ENCODE data around the gene CD2AP. TPM values are rescaled to one million over a fixed set of nuclear protein-coding genes. Genes with fewer than 3 reads are reported as not detected.

CD2AP gene
- total and polyA plus RNA-seq, 9 of the 15 experiments (the other 6 are each of a cell fraction or from before 2014, with no cell fraction given) = 9.4 to 69.7 (median 38.7) TPM

GRCh38 chr6:47476781-47477496 is 650 bp upstream of the CD2AP start (continued):
- TF ChIP-seq CHAMP1 (IDR thresholded peaks at IDR 0.05) (no peak), JUN (IDR thresholded peaks at IDR 0.05; ENCODE audit: borderline replicate concordance, low read depth, low read length) (no peak), JUN (CRISPR knock-in tag; IDR thresholded peaks at IDR 0.05; ENCODE audit: borderline replicate concordance) (no peak), NONO (IDR thresholded peaks at IDR 0.05; ENCODE audit: low read depth in 2 of 2, low read length in 1 of 2) (no peak), RBM39 (optimal IDR thresholded peaks at IDR 0.05; ENCODE audit: low read depth, low read length) (no peak), ZBTB12 (CRISPR knock-in tag; IDR thresholded peaks at IDR 0.05) (no peak), DPF2 (IDR thresholded peaks at IDR 0.05) (no peak; the same call in 1 of the 2 replicates), LEF1 (IDR thresholded peaks at IDR 0.05) (no peak), HOMEZ (CRISPR knock-in tag; IDR thresholded peaks at IDR 0.05) (no peak), MAFK (IDR thresholded peaks at IDR 0.05; ENCODE audit: low read length) (peak; percentile 47; the same call in 1 of the 2 replicates), XRCC5 (IDR thresholded peaks at IDR 0.05; ENCODE audit: low read depth, low read length) (no peak; the same call in 1 of the 2 replicates), ZNF518B (CRISPR knock-in tag; IDR thresholded peaks at IDR 0.05) (no peak)
